Activated T-helper 17 cell treated with anti-CD3 and anti-CD28 coated beads, Interleukin-2, amount 50 U/mL, for 72 hours (primary cell): Measurements from ENCODE around the gene TAS2R38. TPM values are rescaled to one million over a fixed set of nuclear protein-coding genes. Genes with fewer than 3 reads are reported as not detected.

Experiments
- ATAC-seq: fragments of 150-1000 bp; cut with Tn5 transposase; replicated peaks from 2 replicates; pipeline ENCODE4 v1.10.0; 2021; ENCODE audit warnings: mild to moderate bottlenecking, moderate library complexity
- H3K27ac Mint-ChIP-seq: one replicate; pipeline ENCODE4 v1.8.0; 2022; ENCODE audit warnings: mixed read lengths
- H3K27me3 Mint-ChIP-seq: one replicate; pipeline ENCODE4 v1.8.0; 2022; ENCODE audit warnings: mixed read lengths
- H3K36me3 Mint-ChIP-seq: one replicate; pipeline ENCODE4 v1.8.0; 2022; ENCODE audit warnings: low read depth, mild to moderate bottlenecking, mixed read lengths
- H3K4me1 Mint-ChIP-seq: one replicate; pipeline ENCODE4 v1.8.0; 2022; ENCODE audit warnings: mixed read lengths
- H3K4me3 Mint-ChIP-seq: one replicate; pipeline ENCODE4 v1.8.0; 2022; ENCODE audit warnings: mild to moderate bottlenecking, mixed read lengths
- H3K9me3 Mint-ChIP-seq: one replicate; pipeline ENCODE4 v1.8.0; 2022; ENCODE audit warnings: mixed read lengths
- total RNA-seq, 2 donors: library from RNA; stranded (reverse); gene quantifications; one replicate each; pipeline ENCODE4 v1.2.3, GENCODE V29; 2022

Gene TAS2R38
- not detected for total RNA-seq

DNA sequence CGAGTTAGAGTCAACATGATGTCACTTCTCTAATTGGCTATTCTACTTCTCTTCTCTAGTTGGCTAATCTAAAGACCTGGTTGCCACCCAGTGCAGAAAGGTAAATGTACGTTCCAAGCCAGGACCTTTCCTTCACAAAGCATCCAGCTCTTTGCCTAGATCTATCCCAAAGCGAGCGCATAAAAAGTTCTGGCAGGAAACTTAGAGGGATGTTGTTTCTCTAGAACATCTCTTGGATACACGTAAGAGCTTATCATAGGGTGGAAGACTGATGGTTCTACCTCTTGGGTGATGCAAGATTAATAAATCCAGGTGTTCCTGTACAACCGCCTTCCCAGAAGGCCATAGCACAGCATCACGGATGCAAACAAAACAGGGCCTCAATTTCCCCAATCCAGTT lies at the start of gene TAS2R38:
Gene TAS2R38, minus strand, starts transcription at position 101 of the 400 bp plus-strand sequence. Its CDS starts 84 bp downstream, at position 17.
- no peaks in the 10 kb centered on the region for H3K4me1 Mint-ChIP-seq
- H3K27me3 Mint-ChIP-seq = no peaks in the 10 kb centered on the region
- H3K4me3 Mint-ChIP-seq = no peak within 1 kb of the TSS
- no peaks in the 10 kb centered on the region for H3K9me3 Mint-ChIP-seq
- no peak within 1 kb of the TSS for H3K27ac Mint-ChIP-seq
- no peak for ATAC-seq
- no peaks in the 10 kb centered on the region for H3K36me3 Mint-ChIP-seq

DNA sequence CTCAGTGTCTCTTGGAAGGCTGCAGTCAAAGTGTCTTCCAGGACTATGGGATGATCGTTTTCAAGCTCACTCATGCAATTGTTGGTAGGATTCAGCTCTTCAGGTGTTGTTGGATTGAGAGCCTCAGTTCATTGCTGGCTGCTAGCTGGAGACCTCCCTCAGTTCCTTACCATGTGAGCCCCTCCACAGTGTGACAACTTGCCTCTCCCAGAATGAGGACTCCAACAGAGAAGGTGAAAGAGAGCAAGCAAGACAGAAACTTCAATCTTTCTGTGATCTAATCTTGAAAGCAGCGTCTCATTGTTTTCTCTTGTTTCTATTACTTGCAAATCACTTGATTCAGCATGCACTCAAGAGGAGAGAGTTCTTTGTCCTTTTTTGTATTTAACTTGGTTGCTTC lies 44.6 kb upstream of the TAS2R38 start:
- H3K27ac Mint-ChIP-seq = no peak overlapping the region
- no peaks in the 10 kb centered on the region for H3K9me3 Mint-ChIP-seq
- H3K4me3 Mint-ChIP-seq = no peak overlapping the region
- ATAC-seq = no peak
- H3K27me3 Mint-ChIP-seq = peaks cover 7% of the 10 kb centered on the region
- H3K4me1 Mint-ChIP-seq = no peaks in the 10 kb centered on the region
- H3K36me3 Mint-ChIP-seq = no peaks in the 10 kb centered on the region

DNA sequence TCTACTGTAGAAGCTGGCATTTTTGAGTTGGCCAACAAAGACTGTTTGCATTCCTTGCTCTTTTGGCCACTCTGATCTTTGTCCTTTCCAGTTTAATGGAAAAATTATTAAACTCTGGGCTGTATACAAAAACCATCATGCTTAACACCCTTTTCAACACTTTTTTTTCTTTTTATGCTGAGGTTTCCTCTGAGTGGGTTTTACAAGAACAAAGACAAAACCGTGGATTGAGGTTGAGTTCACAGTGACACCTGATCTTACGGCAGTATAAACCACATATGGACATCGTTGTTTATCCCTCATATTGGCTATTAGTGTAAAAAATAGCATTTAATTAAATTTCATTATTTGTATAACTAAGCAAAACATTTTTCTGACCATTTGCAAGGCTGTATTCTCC lies 43.9 kb upstream of the TAS2R38 start:
- no peaks in the 10 kb centered on the region for H3K4me1 Mint-ChIP-seq
- ATAC-seq = no peak
- no peaks in the 10 kb centered on the region for H3K9me3 Mint-ChIP-seq
- H3K27ac Mint-ChIP-seq = no peak overlapping the region
- H3K27me3 Mint-ChIP-seq = peaks cover 7% of the 10 kb centered on the region
- H3K4me3 Mint-ChIP-seq = no peak overlapping the region
- H3K36me3 Mint-ChIP-seq = no peaks in the 10 kb centered on the region

DNA sequence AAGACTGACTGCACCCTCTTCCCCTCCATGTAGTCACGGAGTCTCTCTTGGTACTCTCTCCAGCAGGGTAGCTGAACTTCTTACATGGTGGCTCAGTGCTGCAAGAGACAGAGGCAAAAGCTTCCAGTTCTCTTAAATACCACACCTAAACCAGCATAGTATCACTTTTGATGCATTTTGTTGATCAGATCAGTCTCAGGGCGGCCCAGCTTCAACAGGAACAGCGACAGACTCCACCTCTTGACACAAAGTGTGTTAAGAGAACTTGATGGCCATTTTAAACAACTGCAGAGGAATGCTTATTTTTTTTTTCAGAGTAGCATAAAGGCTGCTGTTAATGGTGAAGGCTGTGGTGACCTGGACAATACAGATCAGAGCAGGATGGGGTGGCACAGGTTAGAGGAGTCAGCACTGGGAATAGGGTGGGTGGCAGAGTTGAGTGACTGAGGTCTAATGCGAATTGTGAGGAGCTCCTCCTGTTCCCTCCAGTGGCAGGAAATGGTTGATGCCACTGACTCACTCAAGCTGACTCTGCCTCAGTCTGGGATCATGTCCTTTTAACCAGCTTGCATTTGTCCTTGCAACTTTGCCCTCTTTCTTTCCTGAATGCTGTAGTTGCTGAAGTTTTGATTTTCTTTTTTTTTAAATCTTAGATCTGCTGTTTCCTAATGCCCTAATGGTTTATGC lies 39.4 kb upstream of the TAS2R38 start:
- Mint-ChIP-seq H3K9me3 (no peaks in the 10 kb centered on the region), H3K36me3 (no peaks in the 10 kb centered on the region), H3K27ac (no peak overlapping the region), H3K4me1 (no peaks in the 10 kb centered on the region), H3K27me3 (no peaks in the 10 kb centered on the region), H3K4me3 (no peak overlapping the region)
- peak; percentile 26 for ATAC-seq

DNA sequence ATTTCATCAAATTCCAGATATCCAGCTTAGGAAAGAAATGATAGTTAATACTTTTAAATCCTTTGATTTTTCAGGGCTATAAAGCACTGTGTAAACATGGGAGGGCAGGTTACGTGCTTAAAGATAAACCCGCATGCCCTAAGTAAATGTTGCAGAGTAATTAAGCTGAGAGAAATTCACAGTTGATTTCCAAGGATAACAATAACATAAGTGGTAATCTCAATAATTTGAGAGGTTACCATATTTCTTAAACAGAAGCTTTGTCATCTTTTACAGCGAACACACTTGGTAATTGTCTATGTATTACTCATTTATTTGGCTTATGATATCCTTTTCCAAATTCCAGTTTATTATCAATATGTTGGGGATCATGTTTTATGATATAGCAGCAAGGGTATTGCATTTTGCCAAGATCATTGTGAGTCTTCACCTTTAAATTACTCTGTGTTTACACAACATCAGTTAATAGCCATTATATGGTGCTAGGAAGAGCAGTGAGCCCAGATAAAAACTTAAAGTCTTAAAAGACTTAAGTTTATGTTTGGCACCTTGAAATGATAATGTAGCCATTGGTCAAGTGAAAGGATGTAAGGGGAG lies 37.5 kb upstream of the TAS2R38 start:
- ATAC-seq = no peak
- Mint-ChIP-seq H3K27ac (no peak overlapping the region), H3K4me1 (no peaks in the 10 kb centered on the region), H3K4me3 (no peak overlapping the region), H3K36me3 (no peaks in the 10 kb centered on the region), H3K9me3 (no peaks in the 10 kb centered on the region), H3K27me3 (no peaks in the 10 kb centered on the region)

DNA sequence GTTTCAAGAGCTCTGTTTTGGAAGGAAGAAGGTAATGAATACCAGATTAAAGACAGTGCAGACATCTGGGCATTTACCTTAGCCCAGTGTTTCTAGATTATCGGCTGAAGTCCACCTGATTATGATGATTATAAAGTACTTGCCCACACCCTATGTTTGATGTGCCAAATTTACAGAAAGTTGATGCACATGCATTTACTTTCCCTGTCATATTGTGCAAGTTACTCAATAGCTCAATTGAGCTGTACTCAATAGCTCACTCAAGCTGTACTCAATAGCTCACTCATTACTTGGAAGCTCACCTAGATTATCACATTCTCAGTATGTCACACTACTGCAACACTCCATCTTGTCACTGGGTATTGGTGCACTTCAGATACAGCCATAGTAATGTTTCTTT lies 35.6 kb upstream of the TAS2R38 start:
- no peaks in the 10 kb centered on the region for H3K4me1 Mint-ChIP-seq
- H3K27me3 Mint-ChIP-seq = no peaks in the 10 kb centered on the region
- H3K4me3 Mint-ChIP-seq = no peak overlapping the region
- no peaks in the 10 kb centered on the region for H3K36me3 Mint-ChIP-seq
- H3K27ac Mint-ChIP-seq = no peak overlapping the region
- H3K9me3 Mint-ChIP-seq = no peaks in the 10 kb centered on the region
- no peak for ATAC-seq

DNA sequence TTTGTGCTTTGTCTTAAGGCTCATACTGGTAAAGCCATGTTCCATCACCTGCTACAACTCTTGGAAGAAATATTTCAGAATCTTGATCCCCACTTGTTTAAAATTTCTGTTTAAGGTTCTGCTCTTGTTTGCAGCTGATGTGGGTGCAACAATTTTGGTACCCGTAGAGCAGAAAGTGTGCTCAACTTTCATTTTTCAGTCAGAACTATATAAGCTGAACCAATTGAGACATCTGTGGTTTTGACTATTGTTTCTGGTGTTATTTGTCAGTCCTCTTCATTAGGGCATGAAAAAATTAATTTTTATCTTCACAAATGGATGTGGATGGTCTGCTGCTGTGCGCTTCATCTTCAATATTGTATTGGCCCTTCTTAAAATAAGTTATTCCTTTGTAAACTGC lies 33.0 kb upstream of the TAS2R38 start:
- no peak overlapping the region for H3K4me3 Mint-ChIP-seq
- H3K9me3 Mint-ChIP-seq = no peaks in the 10 kb centered on the region
- no peak overlapping the region for H3K27ac Mint-ChIP-seq
- H3K36me3 Mint-ChIP-seq = no peaks in the 10 kb centered on the region
- no peak for ATAC-seq
- H3K27me3 Mint-ChIP-seq = peaks cover 4% of the 10 kb centered on the region
- H3K4me1 Mint-ChIP-seq = no peaks in the 10 kb centered on the region

DNA sequence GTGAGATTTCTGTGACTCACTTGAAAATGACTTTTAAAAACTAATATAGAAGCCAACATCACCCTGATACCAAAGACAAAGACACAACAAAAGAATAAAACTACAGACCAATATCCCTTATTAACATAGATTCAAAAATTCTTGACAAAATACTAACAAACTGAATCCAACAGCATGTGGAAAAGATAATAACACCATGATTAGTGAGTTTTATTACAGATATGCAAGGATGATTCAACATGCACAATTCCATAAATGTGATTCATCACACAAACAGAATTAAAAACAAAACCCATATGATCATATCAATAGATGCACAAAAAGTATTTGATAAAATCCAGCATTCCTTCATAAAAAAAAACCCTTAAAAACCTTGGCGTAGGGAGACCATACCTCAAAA lies 28.6 kb upstream of the TAS2R38 start:
- no peak for ATAC-seq
- Mint-ChIP-seq H3K4me1 (no peaks in the 10 kb centered on the region), H3K27ac (no peak overlapping the region), H3K9me3 (no peaks in the 10 kb centered on the region), H3K4me3 (no peak overlapping the region), H3K27me3 (peaks cover 4% of the 10 kb centered on the region), H3K36me3 (no peaks in the 10 kb centered on the region)

DNA sequence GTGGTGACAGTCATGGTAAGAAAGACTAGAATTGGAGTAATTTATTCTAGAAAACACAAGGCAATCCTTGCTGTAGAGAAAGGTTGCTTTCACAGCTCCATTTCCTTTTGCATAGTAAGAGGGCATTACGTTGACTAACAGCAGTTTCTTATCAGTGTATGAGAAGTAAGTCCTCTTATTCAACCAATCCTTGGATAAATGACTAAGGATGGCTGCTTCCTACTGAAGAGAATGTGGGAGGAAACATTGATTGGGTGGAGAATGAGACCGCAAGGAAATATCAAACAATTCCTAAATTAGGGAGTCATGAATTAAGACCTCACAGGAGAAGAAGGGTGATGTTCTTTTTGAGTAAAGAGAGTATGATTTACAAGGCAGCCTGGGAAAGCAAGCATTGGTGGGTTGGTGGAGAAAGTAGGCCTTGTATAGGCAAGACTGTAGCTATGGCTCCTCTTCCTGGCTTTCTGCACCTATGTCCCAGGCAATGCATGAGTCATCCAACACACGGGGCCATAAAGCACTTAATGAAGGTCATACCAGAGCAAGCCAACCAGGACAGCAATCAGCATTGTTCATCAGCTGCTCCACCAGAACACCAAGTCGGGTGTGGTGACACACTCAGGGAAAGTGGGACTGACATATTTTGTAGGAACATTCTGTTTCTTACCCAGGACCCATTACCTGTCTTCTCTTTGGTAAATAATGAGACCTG lies 27.7 kb upstream of the TAS2R38 start:
- no peak overlapping the region for H3K4me3 Mint-ChIP-seq
- ATAC-seq = no peak
- no peaks in the 10 kb centered on the region for H3K36me3 Mint-ChIP-seq
- H3K4me1 Mint-ChIP-seq = no peaks in the 10 kb centered on the region
- H3K27me3 Mint-ChIP-seq = peaks cover 9% of the 10 kb centered on the region
- no peak overlapping the region for H3K27ac Mint-ChIP-seq
- H3K9me3 Mint-ChIP-seq = no peaks in the 10 kb centered on the region

DNA sequence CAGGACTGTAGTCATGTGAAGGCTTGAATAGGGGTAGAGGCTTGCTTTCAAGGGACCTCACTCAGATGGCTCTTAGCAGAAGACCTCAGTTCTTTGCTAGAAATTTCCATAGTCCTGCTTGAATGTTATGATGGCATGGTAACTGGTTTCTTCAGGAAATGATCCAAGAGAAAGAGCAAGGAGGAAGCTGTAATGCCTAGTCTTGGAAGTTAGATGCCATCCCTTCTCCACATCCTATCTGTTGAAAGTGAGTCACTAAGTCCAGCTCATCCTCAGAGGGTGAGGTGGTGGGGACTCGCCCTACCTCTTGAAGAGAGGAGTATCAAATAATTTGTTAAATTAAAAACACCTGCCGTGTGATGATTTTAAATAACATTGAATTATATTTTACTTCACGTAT lies 26.7 kb upstream of the TAS2R38 start:
- Mint-ChIP-seq H3K27ac (no peak overlapping the region), H3K36me3 (no peaks in the 10 kb centered on the region), H3K27me3 (peaks cover 9% of the 10 kb centered on the region), H3K4me1 (no peaks in the 10 kb centered on the region), H3K9me3 (no peaks in the 10 kb centered on the region), H3K4me3 (no peak overlapping the region)
- ATAC-seq = no peak

DNA sequence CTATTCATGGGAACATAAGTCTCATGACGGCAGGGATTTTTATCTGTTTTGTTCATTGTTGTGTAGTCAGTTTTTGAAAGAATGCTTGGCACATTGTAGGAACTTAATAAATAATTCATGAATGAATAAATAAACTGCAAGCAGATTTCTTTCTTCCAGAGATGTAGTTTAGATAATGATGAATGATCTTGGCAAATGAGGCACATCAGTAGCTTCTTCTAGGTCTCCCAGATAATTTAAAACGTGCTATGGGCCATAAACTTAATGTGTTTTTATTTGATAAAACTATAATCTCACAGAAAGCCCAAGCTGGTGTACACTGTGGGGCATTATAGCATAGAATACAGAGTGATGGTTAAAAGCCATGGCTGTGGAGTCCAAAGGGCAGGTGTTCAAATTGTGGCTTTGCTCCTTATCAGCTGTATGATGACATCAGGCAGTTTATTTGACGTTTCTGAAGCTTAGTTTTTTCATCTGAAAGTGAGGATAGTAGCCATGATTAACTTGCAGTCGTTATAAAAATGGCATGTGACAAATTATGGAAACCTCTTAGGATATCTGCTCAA lies 25.6 kb upstream of the TAS2R38 start:
- no peak overlapping the region for H3K27ac Mint-ChIP-seq
- no peaks in the 10 kb centered on the region for H3K4me1 Mint-ChIP-seq
- peaks cover 9% of the 10 kb centered on the region for H3K27me3 Mint-ChIP-seq
- H3K36me3 Mint-ChIP-seq = no peaks in the 10 kb centered on the region
- no peak overlapping the region for H3K4me3 Mint-ChIP-seq
- H3K9me3 Mint-ChIP-seq = no peaks in the 10 kb centered on the region
- ATAC-seq = no peak

DNA sequence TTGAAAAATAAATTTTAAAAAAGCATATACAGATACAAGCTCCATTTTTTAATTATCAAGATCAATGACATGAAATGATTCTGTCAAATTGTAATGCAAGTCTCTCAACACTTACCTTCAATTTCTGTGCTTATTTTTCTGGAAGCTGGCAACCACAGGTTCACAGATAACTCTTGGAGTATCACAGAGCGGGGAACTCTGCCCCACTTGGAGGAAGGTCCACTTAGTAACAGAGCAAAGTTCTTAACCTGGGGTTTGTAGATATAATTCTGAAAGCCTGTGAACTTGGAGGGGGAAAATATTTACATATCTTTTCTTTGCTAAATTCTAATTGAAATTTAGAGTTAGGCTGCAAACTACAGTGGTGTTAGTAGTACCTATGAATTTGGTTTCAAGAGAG lies 19.8 kb upstream of the TAS2R38 start:
- no peaks in the 10 kb centered on the region for H3K4me1 Mint-ChIP-seq
- ATAC-seq = no peak
- no peaks in the 10 kb centered on the region for H3K9me3 Mint-ChIP-seq
- H3K27me3 Mint-ChIP-seq = peaks cover 10% of the 10 kb centered on the region
- H3K4me3 Mint-ChIP-seq = no peak overlapping the region
- H3K27ac Mint-ChIP-seq = no peak overlapping the region
- H3K36me3 Mint-ChIP-seq = no peaks in the 10 kb centered on the region

DNA sequence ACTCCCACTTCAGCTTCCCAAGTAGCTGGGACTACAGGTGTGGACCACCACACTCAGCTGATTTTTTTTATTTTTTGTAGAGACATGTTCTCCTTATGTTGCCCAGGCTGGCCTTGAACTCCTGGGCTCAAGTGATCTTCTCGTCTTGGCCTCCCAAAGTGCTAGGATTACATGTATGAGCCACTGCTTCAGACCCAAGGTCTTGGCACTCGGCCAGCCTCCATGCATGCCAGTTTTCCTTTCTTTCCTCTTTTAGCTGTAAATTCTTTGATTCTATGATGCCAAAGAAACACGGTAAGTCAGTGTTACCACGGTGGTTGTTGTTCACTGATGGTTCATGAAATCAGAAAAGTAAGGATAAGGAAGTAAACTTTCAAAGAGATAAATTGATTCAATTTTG lies 19.1 kb upstream of the TAS2R38 start:
- Mint-ChIP-seq H3K4me1 (no peaks in the 10 kb centered on the region), H3K36me3 (no peaks in the 10 kb centered on the region), H3K4me3 (no peak overlapping the region), H3K9me3 (no peaks in the 10 kb centered on the region), H3K27ac (no peak overlapping the region), H3K27me3 (peaks cover 10% of the 10 kb centered on the region)
- no peak for ATAC-seq

DNA sequence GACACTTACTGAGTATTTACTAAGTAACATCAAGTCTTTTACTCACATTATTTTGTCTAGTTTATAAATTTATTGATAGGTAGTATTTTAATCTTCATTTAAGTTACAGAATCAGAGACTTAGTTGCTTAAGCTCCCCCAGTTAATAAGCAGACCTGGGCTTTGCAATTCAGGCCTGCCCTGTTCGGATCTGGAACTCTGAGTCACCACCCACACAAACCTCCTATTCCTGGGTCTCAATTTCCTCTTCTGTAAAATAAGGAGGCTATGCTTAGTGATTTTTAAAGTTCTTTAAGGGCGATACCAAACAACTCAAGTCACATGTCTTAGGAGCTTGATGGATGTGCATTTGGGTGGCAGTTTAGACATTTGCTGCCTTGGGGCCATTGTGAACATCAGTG lies 18.6 kb upstream of the TAS2R38 start:
- Mint-ChIP-seq H3K4me1 (no peaks in the 10 kb centered on the region), H3K27me3 (peaks cover 10% of the 10 kb centered on the region), H3K4me3 (no peak overlapping the region), H3K9me3 (no peaks in the 10 kb centered on the region), H3K27ac (no peak overlapping the region), H3K36me3 (no peaks in the 10 kb centered on the region)
- no peak for ATAC-seq

DNA sequence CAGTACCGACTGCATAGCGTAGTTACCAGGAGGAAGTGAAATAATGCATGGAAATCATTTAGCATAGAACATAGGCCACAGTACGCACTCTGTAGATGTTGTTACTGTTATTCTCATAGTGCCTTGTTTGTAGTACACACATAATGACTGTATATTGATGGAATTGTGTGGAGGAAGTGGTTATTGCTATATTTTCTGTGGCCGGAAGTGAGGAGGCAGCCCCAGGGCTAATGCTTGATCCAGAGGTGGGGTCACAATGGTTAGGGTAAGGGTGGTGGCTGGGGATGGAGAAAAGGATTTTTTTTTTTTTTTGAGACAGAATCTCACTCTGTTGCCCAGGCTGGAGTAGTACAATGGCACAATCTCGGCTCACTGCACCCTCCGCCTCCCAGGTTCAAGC lies 17.6 kb upstream of the TAS2R38 start:
- Mint-ChIP-seq H3K27me3 (peaks cover 4% of the 10 kb centered on the region), H3K4me3 (no peak overlapping the region), H3K9me3 (no peaks in the 10 kb centered on the region), H3K36me3 (no peaks in the 10 kb centered on the region), H3K4me1 (no peaks in the 10 kb centered on the region), H3K27ac (no peak overlapping the region)
- no peak for ATAC-seq
